KMS-11 (cell line): ENCODE data around the gene C1GALT1.
A peak's percentile ranks its signal among the peaks of the same experiment; 100 is the strongest.

Source experiments
- H2AFZ ChIP-seq: fragments of 200-600 bp; sonication (generic); 2 replicates; pipeline ENCODE4 v1.6.1; 2016; ENCODE audit warnings: antibody characterized with exemption, mixed run types, low read depth
- H3K27ac ChIP-seq: fragments of 200-600 bp; sonication (generic); 2 replicates; pipeline ENCODE4 v1.6.1; 2016; ENCODE audit warnings: mild to moderate bottlenecking, mixed run types
- H3K27me3 ChIP-seq: fragments of 200-600 bp; sonication (generic); 2 replicates; pipeline ENCODE4 v1.6.1; 2017; ENCODE audit warnings: mild to moderate bottlenecking, low read depth, mixed run types, moderate library complexity; ENCODE audit not compliant: insufficient read depth
- H3K36me3 ChIP-seq: fragments of 200-600 bp; sonication (generic); 2 replicates; pipeline ENCODE4 v1.6.1; 2017; ENCODE audit warnings: mild to moderate bottlenecking, mixed run types; ENCODE audit not compliant: insufficient read depth
- H3K4me1 ChIP-seq: fragments of 200-600 bp; sonication (generic); 2 replicates; pipeline ENCODE4 v1.6.1; 2016; ENCODE audit warnings: mild to moderate bottlenecking, low read depth, mixed run types; ENCODE audit not compliant: poor library complexity, severe bottlenecking
- H3K4me2 ChIP-seq: fragments of 200-600 bp; sonication (generic); 2 replicates; pipeline ENCODE4 v1.7.0; 2016; ENCODE audit warnings: mild to moderate bottlenecking, mixed run types
- H3K4me3 ChIP-seq: fragments of 200-600 bp; sonication (generic); IDR thresholded peaks from 2 replicates; pipeline ENCODE4 v1.6.1; 2017; ENCODE audit warnings: low read depth, low read length, mixed read lengths; ENCODE audit not compliant: insufficient read depth
- H3K79me2 ChIP-seq: fragments of 200-600 bp; sonication (generic); 2 replicates; pipeline ENCODE4 v1.6.1; 2016; ENCODE audit warnings: low read depth, mixed run types; ENCODE audit not compliant: insufficient read depth
- H3K9ac ChIP-seq: fragments of 200-600 bp; sonication (generic); 2 replicates; pipeline ENCODE4 v1.6.1; 2016; ENCODE audit warnings: mild to moderate bottlenecking, mixed run types
- H4K20me1 ChIP-seq: fragments of 200-600 bp; sonication (generic); 2 replicates; pipeline ENCODE4 v1.6.1; 2016; ENCODE audit warnings: mild to moderate bottlenecking, mixed run types; ENCODE audit not compliant: insufficient read depth
- CTCF ChIP-seq: fragments of 200-600 bp; sonication (generic); conservative IDR thresholded peaks from 2 replicates; pipeline ENCODE4 v1.6.1; 2017; ENCODE audit warnings: low read depth, mild to moderate bottlenecking, antibody characterized with exemption, low read length, moderate library complexity, mixed read lengths

C1GALT1 gene

GRCh38 chr7:7251742-7252141 is 69.4 kb downstream of the C1GALT1 start:
- no peaks in the 10 kb centered on the region for H3K27me3 ChIP-seq
- H4K20me1 ChIP-seq: no peaks in the 10 kb centered on the region
- no peak overlapping the region for H3K9ac ChIP-seq
- H3K4me2 ChIP-seq: peak overlapping the region; percentile 41
- H3K27ac ChIP-seq: peak overlapping the region; percentile 23; the same call in 1 of the 2 replicates
- no peak overlapping the region for H2AFZ ChIP-seq
- 0 out of 2 replicates have a peak, but pooled peaks cover 8% of the 10 kb centered on the region for H3K79me2 ChIP-seq
- peaks cover 96% of the 10 kb centered on the region for H3K4me1 ChIP-seq
- no peak for TF ChIP-seq CTCF
- no peak overlapping the region for H3K4me3 ChIP-seq
- H3K36me3 ChIP-seq: no peaks in the 10 kb centered on the region

GRCh38 chr7:7254319-7254718 is 72.0 kb downstream of the C1GALT1 start:
- H3K27ac ChIP-seq: no peak overlapping the region
- TF ChIP-seq CTCF: no peak
- H3K27me3 ChIP-seq: no peaks in the 10 kb centered on the region
- no peaks in the 10 kb centered on the region for H3K79me2 ChIP-seq
- no peak overlapping the region for H3K9ac ChIP-seq
- H2AFZ ChIP-seq: no peak overlapping the region
- H3K4me1 ChIP-seq: peaks cover 93% of the 10 kb centered on the region
- no peaks in the 10 kb centered on the region for H4K20me1 ChIP-seq
- H3K4me3 ChIP-seq: no peak overlapping the region
- H3K4me2 ChIP-seq: no peak overlapping the region
- H3K36me3 ChIP-seq: no peaks in the 10 kb centered on the region

GRCh38 chr7:7254908-7255307 is 72.6 kb downstream of the C1GALT1 start:
- H3K36me3 ChIP-seq: no peaks in the 10 kb centered on the region
- H3K9ac ChIP-seq: no peak overlapping the region
- H4K20me1 ChIP-seq: no peaks in the 10 kb centered on the region
- no peaks in the 10 kb centered on the region for H3K27me3 ChIP-seq
- no peak for TF ChIP-seq CTCF
- H3K4me3 ChIP-seq: no peak overlapping the region
- H2AFZ ChIP-seq: no peak overlapping the region
- no peaks in the 10 kb centered on the region for H3K79me2 ChIP-seq
- H3K4me1 ChIP-seq: peaks cover 88% of the 10 kb centered on the region
- H3K27ac ChIP-seq: no peak overlapping the region
- H3K4me2 ChIP-seq: 0 out of 2 replicates have a peak overlapping the region, but pooled peaks have one; percentile 6

GRCh38 chr7:7256731-7257274 is 74.5 kb downstream of the C1GALT1 start:
- no peak overlapping the region; the same call in 1 of the 2 replicates for H3K4me2 ChIP-seq

More at GRCh38 chr7:7256731-7257274, 74.5 kb downstream of the C1GALT1 start:
- Histone ChIP-seq H3K27me3 (no peaks in the 10 kb centered on the region), H3K79me2 (no peaks in the 10 kb centered on the region), H3K36me3 (no peaks in the 10 kb centered on the region), H3K27ac (no peak overlapping the region), H2AFZ (no peak overlapping the region), H3K9ac (no peak overlapping the region), H4K20me1 (no peaks in the 10 kb centered on the region), H3K4me1 (peaks cover 69% of the 10 kb centered on the region), H3K4me3 (no peak overlapping the region)
- no peak for TF ChIP-seq CTCF
